ENCODE data around the gene MAP3K2. TPM values are rescaled to one million over a fixed set of nuclear protein-coding genes. Genes with fewer than 3 reads are reported as not detected.

MAP3K2 gene
- polyA plus RNA-seq, 3 donors = 16.0 to 86.4 (median 66.3) TPM

GRCh38 chr2:127371037-127371436, 16.7 kb downstream of the MAP3K2 start:
- TF ChIP-seq CTCF (IDR thresholded peaks at IDR 0.05) = no peak
- H3K9ac ChIP-seq (ENCODE audit: insufficient read depth, low read length, poor library complexity, severe bottlenecking) = no peak overlapping the region
- intact Hi-C loops (cut with micrococcal nuclease) = loop anchor here in 1 of 2 donors (10.0 kb wide), 1 partner anchor 54 kb away; no protein-coding TSS in a partner anchor
- H3K27ac ChIP-seq (ENCODE audit: low read depth in 1 of 2, low read length in 2 of 2) = no peak overlapping the region
- H3K4me1 ChIP-seq (ENCODE audit: control insufficient read depth in 1 of 2, insufficient read depth in 2 of 2, low read length in 2 of 2) = no peaks in the 10 kb centered on the region
- peaks cover 100% of the 10 kb centered on the region for H3K79me2 ChIP-seq (ENCODE audit: insufficient read depth, low read length)
- DNase-seq = no peak
- no peak overlapping the region for H2AFZ ChIP-seq (ENCODE audit: insufficient read depth, low read depth, low read length, poor library complexity, severe bottlenecking)
- WGBS (ENCODE audit: insufficient coverage) = 100% methylated on average over 10 of the region's 11 CpGs
- peaks cover 15 to 17% of the 10 kb centered on the region in 2 donors for H3K36me3 Mint-ChIP-seq
- peaks cover 4 to 23% (median 9%) of the 10 kb centered on the region in 7 donors for H3K9me3 Mint-ChIP-seq
- no peak overlapping the region for H3K4me2 ChIP-seq (replicated peaks; ENCODE audit: extremely low read depth, low read length, poor library complexity, severe bottlenecking)
- H3K27me3 Mint-ChIP-seq (ENCODE audit: low read depth in 3 of 3) = no peaks in the 10 kb centered on the region
- no peaks in the 10 kb centered on the region for H3K27me3 ChIP-seq (ENCODE audit: control insufficient read depth in 2 of 2, insufficient read depth in 2 of 2, low read length in 2 of 2)
- peaks cover 100% of the 10 kb centered on the region for H4K20me1 ChIP-seq (ENCODE audit: insufficient read depth, low read length)
- peaks cover 18% of the 10 kb centered on the region for H3K4me1 Mint-ChIP-seq
- H3K4me3 ChIP-seq (replicated peaks in 1 of 3; ENCODE audit: low read depth in 2 of 3, low read length in 3 of 3) = no peak overlapping the region
- H3K9me3 ChIP-seq (replicated peaks in 1 of 2; ENCODE audit: control insufficient read depth in 1 of 2, insufficient read depth in 1 of 2, low read length in 2 of 2) = peaks cover 5 to 6% of the 10 kb centered on the region in 2 donors
- peak overlapping the region in 2 of 7 donors; percentile 28 for H3K27ac Mint-ChIP-seq
- H3K4me3 Mint-ChIP-seq = no peak overlapping the region
- H3K36me3 ChIP-seq (replicated peaks in 1 of 2; ENCODE audit: control insufficient read depth in 1 of 2, insufficient read depth in 2 of 2, low read length in 2 of 2) = peaks cover 0 to 13% of the 10 kb centered on the region in 2 donors

GRCh38 chr2:127370010-127370409, 17.8 kb downstream of the MAP3K2 start:
- Histone ChIP-seq H3K27ac (ENCODE audit: low read depth in 1 of 2, low read length in 2 of 2) (no peak overlapping the region), H2AFZ (ENCODE audit: insufficient read depth, low read depth, low read length, poor library complexity, severe bottlenecking) (no peak overlapping the region), H3K27me3 (ENCODE audit: control insufficient read depth in 2 of 2, insufficient read depth in 2 of 2, low read length in 2 of 2) (no peaks in the 10 kb centered on the region), H3K79me2 (ENCODE audit: insufficient read depth, low read length) (peaks cover 100% of the 10 kb centered on the region), H3K4me3 (replicated peaks in 1 of 3; ENCODE audit: low read depth in 2 of 3, low read length in 3 of 3) (no peak overlapping the region), H3K9me3 (replicated peaks in 1 of 2; ENCODE audit: control insufficient read depth in 1 of 2, insufficient read depth in 1 of 2, low read length in 2 of 2) (peaks cover 5 to 6% of the 10 kb centered on the region in 2 donors), H3K9ac (ENCODE audit: insufficient read depth, low read length, poor library complexity, severe bottlenecking) (no peak overlapping the region), H4K20me1 (ENCODE audit: insufficient read depth, low read length) (peaks cover 100% of the 10 kb centered on the region), H3K4me1 (ENCODE audit: control insufficient read depth in 1 of 2, insufficient read depth in 2 of 2, low read length in 2 of 2) (peaks cover 6% of the 10 kb centered on the region in 2 donors), H3K36me3 (replicated peaks in 1 of 2; ENCODE audit: control insufficient read depth in 1 of 2, insufficient read depth in 2 of 2, low read length in 2 of 2) (peaks cover 0 to 13% of the 10 kb centered on the region in 2 donors), H3K4me2 (replicated peaks; ENCODE audit: extremely low read depth, low read length, poor library complexity, severe bottlenecking) (no peak overlapping the region)
- H3K27ac Mint-ChIP-seq = peak overlapping the region in 4 of 7 donors; percentile 9 to 56 (median 24)
- peaks cover 28% of the 10 kb centered on the region for H3K4me1 Mint-ChIP-seq
- H3K36me3 Mint-ChIP-seq = peaks cover 12 to 17% of the 10 kb centered on the region in 2 donors
- WGBS (ENCODE audit: insufficient coverage) = 100% methylated on average over 5 of the region's 10 CpGs
- no peak for TF ChIP-seq CTCF (IDR thresholded peaks at IDR 0.05)
- DNase-seq = no peak
- intact Hi-C loops (cut with micrococcal nuclease) = loop anchor here in 1 of 2 donors (10.0 kb wide), 1 partner anchor 55 kb away; no protein-coding TSS in a partner anchor
- no peak overlapping the region for H3K4me3 Mint-ChIP-seq
- no peaks in the 10 kb centered on the region for H3K27me3 Mint-ChIP-seq (ENCODE audit: low read depth in 3 of 3)
- peaks cover 0 to 23% (median 9%) of the 10 kb centered on the region in 7 donors for H3K9me3 Mint-ChIP-seq

Measured in CD14-positive monocyte (primary cell).